Activated CD4-positive, alpha-beta T cell treated with anti-CD3 and anti-CD28 coated beads, Interleukin-2, amount 10 ng/mL, durations not matched to agents 7 days and 5 days (primary cell): ENCODE results near the gene GRAMD1C. TPM values are rescaled to one million over a fixed set of nuclear protein-coding genes. Genes with fewer than 3 reads are reported as not detected.

ENCODE experiments used
- CTCF ChIA-PET: fragments of 350-600 bp; sonication (Branson Sonifier 250); formaldehyde crosslinking; loops from one replicate; lab custom pipeline; 2021; ENCODE audit warnings: antibody characterized with exemption; lab: Charles Lee
- POLR2A ChIA-PET: fragments of 350-600 bp; sonication (Branson Sonifier 250); formaldehyde crosslinking; loops from one replicate; lab custom pipeline; 2021; ENCODE audit warnings: antibody characterized with exemption; lab: Charles Lee
- DNase-seq: peaks from one replicate; pipeline ENCODE4 v3.0.0-alpha.2; 2020
- H3K27ac Mint-ChIP-seq: one replicate; pipeline ENCODE4 v1.8.0; 2021; ENCODE audit warnings: mild to moderate bottlenecking, moderate library complexity, mixed read lengths
- H3K27me3 Mint-ChIP-seq: one replicate; pipeline ENCODE4 v1.8.0; 2021; ENCODE audit warnings: mixed read lengths
- H3K36me3 Mint-ChIP-seq: one replicate; pipeline ENCODE4 v1.8.0; 2021; ENCODE audit warnings: low read depth, mixed read lengths
- H3K4me1 Mint-ChIP-seq: one replicate; pipeline ENCODE4 v1.8.0; 2021; ENCODE audit warnings: mixed read lengths
- H3K4me3 Mint-ChIP-seq: one replicate; pipeline ENCODE4 v1.8.0; 2021; ENCODE audit warnings: mild to moderate bottlenecking, moderate library complexity, mixed read lengths
- H3K9me3 Mint-ChIP-seq: one replicate; pipeline ENCODE4 v1.8.0; 2021; ENCODE audit warnings: mixed read lengths
- total RNA-seq, 2 experiments: library from RNA; stranded (reverse); gene quantifications; one replicate each; pipeline ENCODE4 v1.2.3, GENCODE V29; 2021

The GRAMD1C gene
- total RNA-seq, 2 experiments from 2014 or later: 0.29 to 0.35 TPM

DNA sequence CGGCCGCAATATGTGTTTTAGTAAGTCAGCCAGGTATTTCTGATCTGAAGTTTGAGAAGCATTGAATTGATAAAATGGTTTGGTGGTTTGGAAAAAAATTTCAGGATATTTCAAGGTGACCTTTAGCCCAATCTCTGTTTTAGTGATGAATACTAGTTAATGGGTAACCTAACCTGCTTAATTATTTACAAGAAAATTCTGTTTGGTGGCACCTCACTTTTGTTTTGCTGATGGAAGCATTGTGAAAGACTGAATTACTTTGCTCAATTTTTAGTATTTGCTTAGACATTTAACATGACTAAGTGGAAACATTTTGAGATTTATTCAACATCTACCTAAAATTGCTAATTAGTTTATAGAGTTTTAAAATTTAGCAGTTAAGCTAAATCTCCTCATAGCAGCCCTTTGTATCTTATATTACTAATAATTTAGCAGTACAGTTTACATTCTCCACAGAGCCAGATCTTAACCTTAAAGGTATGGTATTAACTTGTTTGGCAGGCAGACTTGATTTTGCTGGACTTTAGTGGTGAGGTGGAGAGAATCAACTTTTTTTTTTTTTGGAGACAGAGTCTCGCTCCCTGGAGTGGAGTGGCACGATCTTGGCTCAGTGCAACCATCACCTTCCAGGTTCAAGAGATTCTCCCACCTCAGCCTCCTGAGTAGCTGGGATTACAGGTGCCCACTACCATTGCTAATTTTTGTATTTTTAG lies 35.4 kb downstream of the GRAMD1C start:
- no peaks in the 10 kb centered on the region for H3K36me3 Mint-ChIP-seq
- no peak overlapping the region for H3K4me3 Mint-ChIP-seq
- ChIA-PET POLR2A (no interaction called here), CTCF (no interaction called here)
- DNase-seq: no peak
- peaks cover 9% of the 10 kb centered on the region for H3K27me3 Mint-ChIP-seq
- no peaks in the 10 kb centered on the region for H3K4me1 Mint-ChIP-seq
- H3K27ac Mint-ChIP-seq: no peak overlapping the region
- H3K9me3 Mint-ChIP-seq: no peaks in the 10 kb centered on the region

DNA sequence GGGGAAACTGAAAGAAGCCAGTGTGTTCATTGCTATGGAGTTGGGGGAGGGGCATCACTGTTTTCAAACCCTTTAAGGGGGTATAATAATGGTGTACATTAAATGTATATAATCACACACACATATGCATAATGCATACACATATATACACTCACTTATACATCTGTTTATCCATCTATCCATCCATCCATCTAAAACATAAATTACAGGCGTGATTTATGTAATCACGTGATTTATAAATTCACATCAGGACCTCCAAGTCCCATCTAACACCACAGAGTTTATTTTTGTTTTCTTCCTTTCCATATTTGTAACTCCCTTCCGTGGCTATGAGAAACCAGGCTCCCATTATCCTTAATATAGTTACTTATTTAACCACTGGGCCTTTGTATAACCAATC lies 39.8 kb downstream of the GRAMD1C start:
- Mint-ChIP-seq H3K36me3 (no peaks in the 10 kb centered on the region), H3K27me3 (peaks cover 2% of the 10 kb centered on the region), H3K9me3 (no peaks in the 10 kb centered on the region), H3K4me1 (no peaks in the 10 kb centered on the region), H3K4me3 (no peak overlapping the region), H3K27ac (no peak overlapping the region)
- CTCF ChIA-PET: no interaction called here
- no peak for DNase-seq
- POLR2A ChIA-PET: no interaction called here

DNA sequence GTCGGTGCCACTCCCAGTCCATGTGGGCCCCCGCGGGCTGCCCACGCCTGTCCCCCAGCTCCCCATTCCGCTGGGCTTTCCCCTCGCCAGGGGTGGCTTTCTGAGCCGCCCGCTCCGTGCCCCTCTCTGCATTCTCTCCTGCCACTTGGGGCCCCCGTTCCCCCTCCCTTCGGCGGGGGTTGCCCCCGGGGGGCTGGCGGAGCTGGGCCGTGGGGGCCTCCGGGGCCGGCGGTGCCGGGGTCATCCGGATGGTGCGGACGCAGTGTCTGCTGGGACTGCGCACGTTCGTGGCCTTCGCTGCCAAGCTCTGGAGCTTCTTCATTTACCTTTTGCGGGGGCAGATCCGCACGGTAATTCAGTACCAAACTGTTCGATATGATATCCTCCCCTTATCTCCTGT lies 46.5 kb downstream of the GRAMD1C start:
- Mint-ChIP-seq H3K9me3 (no peaks in the 10 kb centered on the region), H3K27me3 (no peaks in the 10 kb centered on the region), H3K36me3 (no peaks in the 10 kb centered on the region), H3K27ac (no peak overlapping the region), H3K4me3 (no peak overlapping the region), H3K4me1 (no peaks in the 10 kb centered on the region)
- DNase-seq: no peak
- ChIA-PET CTCF (no interaction called here), POLR2A (no interaction called here)

DNA sequence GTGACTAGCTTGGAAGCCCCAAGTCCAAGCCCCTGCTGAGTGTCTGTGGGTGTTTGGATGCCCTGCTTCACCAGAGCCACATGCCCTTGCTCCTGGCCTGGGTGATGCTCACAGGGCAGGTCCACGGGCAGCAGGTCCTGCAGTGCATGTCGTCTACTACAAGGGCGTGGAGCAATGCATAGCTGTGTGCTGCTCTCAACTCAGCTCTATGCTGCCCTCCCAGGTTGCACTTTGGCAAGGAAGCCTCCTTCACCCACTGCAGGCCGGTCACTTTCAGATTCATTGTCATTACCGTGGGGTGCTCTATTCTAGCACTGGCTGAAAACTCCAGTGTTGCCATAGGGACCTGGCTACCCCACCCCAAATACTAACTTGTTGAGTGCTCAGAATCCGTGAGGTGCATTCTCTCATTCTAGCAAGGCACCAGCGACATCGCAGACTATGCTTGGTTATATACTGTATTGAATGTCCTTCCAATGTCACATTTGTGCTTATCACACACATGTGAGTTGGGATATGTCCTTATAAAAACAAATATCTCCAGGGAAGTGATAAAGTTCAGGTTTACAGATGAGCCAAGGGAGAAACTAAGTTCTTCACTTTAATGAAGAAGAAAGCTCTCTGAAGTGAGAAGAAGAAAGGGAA lies 51.8 kb downstream of the GRAMD1C start:
- no peaks in the 10 kb centered on the region for H3K9me3 Mint-ChIP-seq
- ChIA-PET POLR2A (no interaction called here), CTCF (interaction anchor here (0.6 kb wide), 1 partner anchor 494 kb away, joined by 3 read pairs; no protein-coding TSS in a partner anchor)
- H3K27me3 Mint-ChIP-seq: no peaks in the 10 kb centered on the region
- H3K4me1 Mint-ChIP-seq: no peaks in the 10 kb centered on the region
- no peak for DNase-seq
- H3K27ac Mint-ChIP-seq: no peak overlapping the region
- no peak overlapping the region for H3K4me3 Mint-ChIP-seq
- H3K36me3 Mint-ChIP-seq: no peaks in the 10 kb centered on the region

DNA sequence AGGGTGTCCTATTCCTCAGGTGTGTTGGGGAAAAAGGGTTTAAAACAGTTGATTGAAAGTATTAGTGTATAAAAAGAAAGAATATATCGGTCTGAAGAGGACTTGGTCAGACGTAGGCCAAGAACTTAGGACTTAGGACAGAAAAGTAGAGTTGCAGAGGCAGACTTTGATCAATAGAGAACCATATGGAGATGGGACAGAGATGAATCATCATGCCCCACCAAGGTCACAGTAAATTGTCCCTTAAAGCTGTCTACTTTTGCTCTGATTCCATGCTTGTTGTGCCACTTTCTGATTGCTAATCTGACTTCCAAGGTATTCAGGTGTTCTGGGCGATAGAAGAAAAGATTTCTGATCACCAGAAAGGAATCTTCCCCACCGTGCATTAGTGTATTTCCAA lies 56.3 kb downstream of the GRAMD1C start:
- Mint-ChIP-seq H3K9me3 (no peaks in the 10 kb centered on the region), H3K4me1 (peaks cover 4% of the 10 kb centered on the region), H3K4me3 (no peak overlapping the region), H3K27ac (no peak overlapping the region), H3K27me3 (peaks cover 2% of the 10 kb centered on the region), H3K36me3 (no peaks in the 10 kb centered on the region)
- DNase-seq: no peak
- CTCF ChIA-PET: interaction anchor here (0.6 kb wide), 1 partner anchor 571 kb away, joined by 3 read pairs; no protein-coding TSS in a partner anchor
- POLR2A ChIA-PET: no interaction called here

DNA sequence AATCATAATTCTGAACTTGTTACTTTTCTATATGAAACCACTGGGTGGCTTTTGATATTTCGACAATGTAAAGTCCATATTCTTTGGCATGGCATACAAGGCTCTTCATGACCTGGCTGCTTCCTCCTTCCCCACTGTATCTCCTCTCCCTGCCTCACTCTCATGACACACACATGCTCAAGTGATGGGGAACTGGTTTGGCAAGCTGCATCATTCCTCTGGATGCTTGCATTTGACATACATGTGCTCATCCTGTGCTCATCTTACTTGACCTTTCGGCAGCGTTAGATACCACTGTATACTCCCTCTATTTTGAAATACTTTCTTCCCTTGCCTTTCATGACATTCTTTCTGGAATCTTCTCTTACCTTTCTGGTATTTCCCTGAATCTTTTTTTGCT lies 57.4 kb downstream of the GRAMD1C start:
- DNase-seq: no peak
- ChIA-PET POLR2A (no interaction called here), CTCF (no interaction called here)
- no peak overlapping the region for H3K27ac Mint-ChIP-seq
- peaks cover 2% of the 10 kb centered on the region for H3K27me3 Mint-ChIP-seq
- H3K36me3 Mint-ChIP-seq: no peaks in the 10 kb centered on the region
- no peaks in the 10 kb centered on the region for H3K9me3 Mint-ChIP-seq
- H3K4me1 Mint-ChIP-seq: peaks cover 4% of the 10 kb centered on the region
- no peak overlapping the region for H3K4me3 Mint-ChIP-seq

DNA sequence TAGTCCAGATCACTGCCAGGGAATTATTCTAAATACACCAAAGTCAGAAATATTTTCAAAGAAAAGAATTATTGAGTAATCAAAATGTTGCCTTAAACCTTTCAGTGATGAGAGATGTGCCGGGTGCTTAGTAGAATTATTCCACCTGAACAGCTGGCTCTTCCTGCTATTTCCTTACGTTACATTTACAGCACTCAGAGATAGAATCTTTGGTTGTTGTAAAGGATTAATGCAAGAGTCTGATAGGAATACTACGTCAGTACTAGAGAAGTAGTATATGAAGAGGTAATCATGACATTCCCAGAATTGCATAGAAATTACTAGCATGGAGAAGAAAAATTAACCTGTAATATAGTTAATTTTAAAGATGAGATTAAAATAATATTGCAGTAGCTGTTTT lies 58.3 kb downstream of the GRAMD1C start:
- Mint-ChIP-seq H3K27me3 (peaks cover 4% of the 10 kb centered on the region), H3K27ac (no peak overlapping the region), H3K4me1 (peaks cover 4% of the 10 kb centered on the region), H3K9me3 (no peaks in the 10 kb centered on the region), H3K36me3 (no peaks in the 10 kb centered on the region), H3K4me3 (no peak overlapping the region)
- no peak for DNase-seq
- CTCF ChIA-PET: no interaction called here
- POLR2A ChIA-PET: no interaction called here

DNA sequence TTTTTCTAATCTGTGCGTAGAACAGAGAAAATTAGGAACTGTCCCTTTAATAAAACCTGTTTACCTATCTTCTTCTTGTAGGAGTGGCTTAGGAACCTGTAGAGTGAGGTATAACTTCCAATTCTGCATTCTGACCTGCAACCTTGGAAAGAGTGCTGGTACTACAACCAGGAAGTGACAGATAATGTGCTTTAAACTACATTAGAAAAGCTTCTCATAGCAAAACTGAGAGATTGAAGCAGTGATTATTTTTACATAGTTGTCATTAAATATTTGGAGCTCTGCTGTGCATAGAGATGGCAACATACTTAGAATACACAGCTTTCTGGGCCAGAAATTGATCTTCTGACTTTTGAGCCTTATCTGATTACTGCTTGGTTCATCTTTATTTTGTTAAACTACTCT lies 58.8 kb downstream of the GRAMD1C start:
- H3K9me3 Mint-ChIP-seq: no peaks in the 10 kb centered on the region
- peaks cover 4% of the 10 kb centered on the region for H3K27me3 Mint-ChIP-seq
- ChIA-PET CTCF (no interaction called here), POLR2A (no interaction called here)
- H3K27ac Mint-ChIP-seq: no peak overlapping the region
- no peak for DNase-seq
- no peaks in the 10 kb centered on the region for H3K36me3 Mint-ChIP-seq
- no peak overlapping the region for H3K4me3 Mint-ChIP-seq
- H3K4me1 Mint-ChIP-seq: peaks cover 4% of the 10 kb centered on the region

DNA sequence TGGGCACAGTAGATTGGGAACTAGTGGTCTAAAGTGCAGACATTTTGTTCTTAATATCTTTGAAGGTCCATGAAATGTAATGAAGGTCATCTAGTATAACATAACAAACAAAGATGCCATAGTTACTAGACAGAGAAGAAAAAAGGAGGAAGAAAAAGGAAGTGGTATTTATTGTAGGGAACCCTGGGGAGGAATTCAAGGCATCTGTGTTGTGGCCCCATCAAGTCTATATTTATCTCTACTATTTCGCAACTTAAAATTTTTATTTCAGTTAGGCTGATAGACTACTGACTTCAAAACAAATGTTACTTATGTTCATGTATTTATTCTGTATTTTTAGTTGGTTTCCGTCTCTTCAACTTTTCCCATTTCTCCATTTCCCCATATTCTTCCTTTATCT lies 60.3 kb downstream of the GRAMD1C start:
- DNase-seq: no peak
- Mint-ChIP-seq H3K4me1 (peaks cover 4% of the 10 kb centered on the region), H3K27ac (no peak overlapping the region), H3K9me3 (no peaks in the 10 kb centered on the region), H3K36me3 (no peaks in the 10 kb centered on the region), H3K27me3 (peaks cover 4% of the 10 kb centered on the region), H3K4me3 (no peak overlapping the region)
- ChIA-PET POLR2A (no interaction called here), CTCF (no interaction called here)

DNA sequence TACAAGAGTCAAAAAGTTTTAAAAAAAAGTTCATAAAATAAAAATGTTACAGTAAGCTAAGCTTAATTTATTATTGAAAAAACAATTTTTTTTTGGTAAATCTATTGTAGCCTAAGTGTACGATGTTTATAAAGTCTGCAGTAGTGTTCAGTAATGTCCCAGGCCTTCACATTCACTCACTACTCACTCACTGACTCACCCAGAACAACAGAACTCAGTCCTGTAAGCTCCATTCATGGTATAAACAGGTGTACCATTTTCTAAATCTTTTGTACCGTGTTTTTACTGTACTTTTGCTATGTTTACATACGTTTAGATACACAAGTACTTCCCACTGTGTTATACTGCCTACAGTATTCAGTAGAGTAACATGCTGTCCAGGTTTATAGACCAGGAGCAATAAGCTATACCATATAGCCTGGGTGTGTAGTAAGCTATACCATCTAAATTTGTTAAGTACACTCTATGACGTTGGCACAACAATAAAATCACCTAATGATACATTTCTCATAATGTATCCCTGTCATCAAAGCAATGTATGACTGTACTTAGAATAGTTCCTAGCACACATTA lies 68.1 kb downstream of the GRAMD1C start:
- no peak for DNase-seq
- CTCF ChIA-PET: no interaction called here
- Mint-ChIP-seq H3K27me3 (peaks cover 2% of the 10 kb centered on the region), H3K27ac (no peak overlapping the region), H3K9me3 (no peaks in the 10 kb centered on the region), H3K4me3 (no peak overlapping the region), H3K36me3 (no peaks in the 10 kb centered on the region), H3K4me1 (no peaks in the 10 kb centered on the region)
- POLR2A ChIA-PET: no interaction called here

DNA sequence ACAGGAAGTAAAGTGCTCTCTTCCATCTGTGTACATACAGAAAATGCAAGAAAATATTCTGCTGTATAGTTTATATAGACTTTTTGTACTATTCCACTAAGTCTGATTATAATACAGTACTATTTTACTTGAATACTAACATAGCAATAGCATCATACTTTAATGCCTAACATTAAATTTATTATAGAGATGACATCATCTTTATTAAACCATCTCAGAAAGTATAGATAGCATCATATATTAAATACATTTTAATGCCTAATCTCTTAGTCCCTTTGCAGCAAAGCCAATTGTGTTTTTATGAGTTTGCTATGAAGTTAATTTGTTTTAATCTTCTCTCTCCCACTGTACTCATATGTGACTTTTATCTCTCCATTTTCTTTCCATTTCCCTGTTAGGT lies 69.5 kb downstream of the GRAMD1C start:
- ChIA-PET CTCF (interaction anchor here (1.2 kb wide), 1 partner anchor 17 kb away, joined by 3 read pairs; no protein-coding TSS in a partner anchor), POLR2A (no interaction called here)
- H3K4me1 Mint-ChIP-seq: peaks cover 9% of the 10 kb centered on the region
- no peak overlapping the region for H3K4me3 Mint-ChIP-seq
- H3K27me3 Mint-ChIP-seq: no peaks in the 10 kb centered on the region
- H3K9me3 Mint-ChIP-seq: no peaks in the 10 kb centered on the region
- H3K36me3 Mint-ChIP-seq: no peaks in the 10 kb centered on the region
- no peak for DNase-seq
- no peak overlapping the region for H3K27ac Mint-ChIP-seq

DNA sequence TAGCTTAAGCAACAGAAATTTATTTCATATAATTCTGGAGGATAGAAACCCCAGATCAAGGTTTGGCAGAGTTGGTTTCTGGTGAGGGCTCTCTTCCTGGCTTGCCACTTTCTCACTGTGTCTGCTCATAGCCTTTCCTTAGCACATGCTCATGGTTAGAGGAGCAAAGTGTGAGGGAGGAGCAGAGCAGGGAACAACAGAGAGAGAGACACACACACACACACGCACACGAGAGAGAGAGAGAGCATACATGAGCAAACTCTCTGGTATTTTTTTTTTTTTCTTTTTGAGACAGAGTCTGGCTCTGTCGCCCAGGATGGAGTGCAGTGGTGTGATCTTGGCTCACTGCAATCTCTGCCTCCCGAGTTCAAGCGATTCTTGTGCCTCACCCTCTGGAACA lies 72.4 kb downstream of the GRAMD1C start:
- Mint-ChIP-seq H3K27me3 (no peaks in the 10 kb centered on the region), H3K4me3 (no peak overlapping the region), H3K36me3 (no peaks in the 10 kb centered on the region), H3K4me1 (peaks cover 9% of the 10 kb centered on the region), H3K27ac (no peak overlapping the region), H3K9me3 (no peaks in the 10 kb centered on the region)
- DNase-seq: no peak
- CTCF ChIA-PET: no interaction called here
- POLR2A ChIA-PET: interaction anchor here (0.7 kb wide), 1 partner anchor 9 kb away, joined by 4 read pairs; no protein-coding TSS in a partner anchor

DNA sequence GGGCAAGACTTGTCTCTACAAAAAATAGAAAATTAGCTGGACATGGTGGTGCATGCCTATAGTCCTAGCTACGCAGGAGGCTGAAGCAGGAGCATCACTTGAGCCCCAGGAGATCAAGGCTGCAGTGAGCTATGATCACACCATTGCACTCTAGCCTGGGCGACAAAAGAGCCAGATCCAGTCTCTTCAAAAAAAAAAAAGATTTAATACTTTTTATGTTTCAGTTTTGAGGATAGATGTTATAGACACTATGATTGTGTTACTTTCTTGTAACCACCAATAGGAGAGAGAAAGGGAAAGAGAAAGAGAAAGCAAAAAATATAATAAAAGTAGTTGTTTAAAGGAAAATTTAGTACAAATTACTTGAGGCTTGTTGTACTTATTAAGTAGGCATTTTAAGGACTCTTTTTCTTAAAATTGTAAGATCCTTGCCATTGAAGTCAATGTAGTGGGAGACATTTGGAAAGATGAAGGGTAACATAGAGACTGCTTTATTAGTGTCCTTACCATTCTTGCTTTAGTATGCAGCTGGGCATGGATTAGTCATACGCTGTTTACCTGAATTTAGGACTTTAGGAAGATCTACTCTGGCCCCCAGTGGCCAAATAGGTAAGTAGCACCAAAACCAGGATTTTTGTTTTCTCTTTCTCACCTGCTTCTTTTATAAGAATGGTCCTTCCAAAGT lies 74.1 kb downstream of the GRAMD1C start:
- Mint-ChIP-seq H3K27ac (peak overlapping the region; percentile 79), H3K27me3 (no peaks in the 10 kb centered on the region), H3K9me3 (no peaks in the 10 kb centered on the region), H3K36me3 (no peaks in the 10 kb centered on the region), H3K4me1 (peaks cover 9% of the 10 kb centered on the region), H3K4me3 (peak overlapping the region; percentile 51)
- ChIA-PET CTCF (interaction anchor here (0.6 to 1.5 kb wide), 5 partner anchors 11 to 524 kb away, joined by 3 to 8 read pairs (median 4); partner anchors contain the start of gene GRAMD1C), POLR2A (interaction anchor here (0.7 kb wide), 1 partner anchor 10 kb away, joined by 10 read pairs; no protein-coding TSS in a partner anchor)
- DNase-seq: peak; percentile 53
